Stimulated activated CD8-positive, alpha-beta memory T cell treated with anti-CD3 and anti-CD28 coated beads, Interleukin-7, amount 100 ng/mL, for 24 hours (primary cell): Measurements from ENCODE around the gene IL17A.
"Not testable (repeated sequence)": the region's sequence is repeated elsewhere in the genome, so short reads cannot be mapped to it uniquely, and the experiment has no call there.

Experiments
- DNase-seq: peaks from one replicate; pipeline ENCODE4 v3.0.0-alpha.2; 2020; ENCODE audit warnings: low read depth

Gene IL17A

GRCh38 chr6:52164319-52165094 is 21.7 kb upstream of the IL17A start:
- no peak for DNase-seq

- no peak for DNase-seq
Observed at GRCh38 chr6:52167267-52167666, 18.9 kb upstream of the IL17A start.

- not testable (repeated sequence) for DNase-seq
Observed at GRCh38 chr6:52168351-52168750, 17.8 kb upstream of the IL17A start.

GRCh38 chr6:52174118-52174517 is 12.1 kb upstream of the IL17A start:
- DNase-seq = no peak

- DNase-seq = no peak
Observed at GRCh38 chr6:52176550-52176949, 9.6 kb upstream of the IL17A start.

- DNase-seq = no peak
Observed at GRCh38 chr6:52177961-52178360, 8.2 kb upstream of the IL17A start.

- DNase-seq = no peak
Observed at GRCh38 chr6:52180787-52181558, 5.2 kb upstream of the IL17A start.

- DNase-seq = no peak
Observed at GRCh38 chr6:52183131-52183713, 3.0 kb upstream of the IL17A start.

- DNase-seq = no peak
Observed at GRCh38 chr6:52186480-52186879, 305 bp downstream of the IL17A start.

GRCh38 chr6:52187098-52187497 is 923 bp downstream of the IL17A start:
- DNase-seq = no peak

GRCh38 chr6:52189974-52190373 is 3.8 kb downstream of the IL17A start:
- no peak for DNase-seq

- DNase-seq = no peak
Observed at GRCh38 chr6:52190409-52190808, 4.2 kb downstream of the IL17A start.

- DNase-seq = no peak
Observed at GRCh38 chr6:52191824-52192223, 5.6 kb downstream of the IL17A start.

GRCh38 chr6:52195886-52196285 is 9.7 kb downstream of the IL17A start:
- DNase-seq = no peak

- DNase-seq = not testable (repeated sequence)
Observed at GRCh38 chr6:52200088-52200487, 13.9 kb downstream of the IL17A start.

- DNase-seq = no peak
Observed at GRCh38 chr6:52201046-52201445, 14.9 kb downstream of the IL17A start.

GRCh38 chr6:52201493-52201892 is 15.3 kb downstream of the IL17A start:
- no peak for DNase-seq

- no peak for DNase-seq
Observed at GRCh38 chr6:52207066-52207465, 20.9 kb downstream of the IL17A start.

- DNase-seq = no peak
Observed at GRCh38 chr6:52208612-52209011, 22.4 kb downstream of the IL17A start.

- no peak for DNase-seq
Observed at GRCh38 chr6:52209770-52210169, 23.6 kb downstream of the IL17A start.

GRCh38 chr6:52210227-52210626 is 24.1 kb downstream of the IL17A start:
- DNase-seq = no peak

GRCh38 chr6:52213127-52213526 is 27.0 kb downstream of the IL17A start:
- DNase-seq = no peak

GRCh38 chr6:52215787-52216186 is 29.6 kb downstream of the IL17A start:
- no peak for DNase-seq
